Midbrain (tissue), 1 donor: Measurements from ENCODE around the gene ARF1.

Experiments
- DNase-seq: peaks from one replicate; lab custom pipeline; 2025; lab: John Stamatoyannopoulos, UW

ARF1 gene

GRCh38 chr1:228071839-228072657 lies 10.5 kb upstream of the ARF1 start:
- no peak for DNase-seq

DNA sequence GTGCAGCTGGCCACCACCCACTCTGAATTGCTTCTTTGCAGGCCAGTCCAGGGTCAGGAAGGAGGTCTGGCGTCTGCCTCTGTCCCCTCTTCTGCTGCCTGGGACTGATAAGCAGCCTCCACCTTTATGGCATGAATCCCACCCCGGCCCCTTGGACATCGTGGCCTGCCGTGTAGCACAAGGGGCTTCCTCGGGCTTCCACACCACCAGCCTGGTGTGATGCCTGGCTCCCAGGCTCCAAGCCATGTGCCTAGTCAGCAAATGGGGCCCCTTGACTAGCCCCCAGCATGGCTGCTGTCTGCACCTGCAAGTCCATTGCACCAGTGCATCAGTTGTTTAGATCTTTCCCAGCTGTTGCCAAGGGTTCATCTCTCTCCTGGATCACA lies 9.9 kb upstream of the ARF1 start:
- DNase-seq: no peak

- no peak for DNase-seq
These were observed 9.2 kb upstream of the ARF1 start for GRCh38 chr1:228073061-228073856.

DNA sequence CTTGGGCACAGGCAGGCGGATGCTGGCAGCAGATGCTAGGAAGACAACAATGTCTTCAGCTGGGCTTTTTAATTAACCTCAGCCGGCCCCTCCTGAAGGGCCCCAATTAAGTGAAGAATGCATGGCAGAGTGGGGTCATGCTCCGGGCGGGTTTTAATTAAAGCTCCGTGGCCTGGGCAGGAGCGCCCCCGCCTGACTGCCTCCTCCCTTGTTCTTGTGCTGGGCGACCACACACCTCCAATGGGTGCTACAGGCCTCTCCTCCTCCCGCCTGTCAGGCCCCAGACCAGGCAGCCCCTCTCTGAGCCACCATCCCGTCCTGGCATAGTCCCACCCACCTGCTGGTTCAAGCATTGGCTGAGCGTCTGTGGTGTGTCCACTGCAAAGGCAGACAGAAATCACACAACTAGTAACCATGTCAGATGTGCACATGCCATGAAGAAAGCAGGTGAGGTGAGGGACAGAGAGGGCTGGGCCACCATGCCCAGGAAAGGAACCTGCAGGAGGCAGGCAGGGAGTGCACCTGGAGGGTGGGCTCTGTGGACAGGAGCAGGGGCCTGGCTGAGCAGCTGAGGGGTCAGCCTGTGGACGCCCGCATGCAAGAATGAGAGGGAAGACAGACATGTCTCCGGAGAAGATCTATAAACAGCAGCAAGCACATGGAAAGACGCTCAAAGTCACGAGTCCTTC lies 8.5 kb upstream of the ARF1 start:
- no peak for DNase-seq

DNA sequence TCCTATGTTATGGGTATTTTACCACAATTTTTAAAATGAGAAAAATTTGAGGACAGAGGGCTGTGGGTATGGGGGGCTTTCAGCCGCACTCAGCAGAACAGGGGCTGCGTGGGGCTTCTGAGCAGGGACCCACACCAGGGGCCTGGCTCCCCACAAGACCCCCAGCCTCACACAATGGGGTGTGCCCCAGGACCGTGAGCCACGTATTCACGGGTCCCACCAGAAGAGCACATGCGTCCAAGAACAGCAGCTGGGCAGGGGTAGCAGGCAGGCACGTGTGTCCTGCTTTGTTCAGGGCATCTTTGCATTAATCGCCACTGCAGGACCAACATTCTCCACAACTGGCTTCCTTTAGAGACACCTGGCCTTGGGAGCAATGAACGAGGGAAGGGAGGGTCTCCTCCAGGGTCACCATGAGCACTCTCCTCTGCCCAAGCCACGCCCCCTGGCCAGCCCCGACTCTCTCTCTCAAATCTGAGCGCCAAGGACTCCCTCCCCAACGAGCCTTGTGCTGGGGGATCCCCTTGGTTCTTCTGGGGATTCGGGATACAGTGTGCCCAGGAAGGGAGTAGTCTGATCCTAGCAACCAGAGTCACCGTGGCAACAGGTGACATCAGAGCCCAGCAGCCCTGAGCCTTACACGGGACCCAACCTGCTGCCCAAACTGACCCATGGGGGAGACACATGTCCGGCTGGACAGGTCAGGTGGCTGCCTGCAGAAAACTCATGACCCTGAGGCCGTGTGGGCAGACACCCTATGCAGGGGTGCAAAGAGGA lies 7.4 kb upstream of the ARF1 start:
- DNase-seq: no peak

DNA sequence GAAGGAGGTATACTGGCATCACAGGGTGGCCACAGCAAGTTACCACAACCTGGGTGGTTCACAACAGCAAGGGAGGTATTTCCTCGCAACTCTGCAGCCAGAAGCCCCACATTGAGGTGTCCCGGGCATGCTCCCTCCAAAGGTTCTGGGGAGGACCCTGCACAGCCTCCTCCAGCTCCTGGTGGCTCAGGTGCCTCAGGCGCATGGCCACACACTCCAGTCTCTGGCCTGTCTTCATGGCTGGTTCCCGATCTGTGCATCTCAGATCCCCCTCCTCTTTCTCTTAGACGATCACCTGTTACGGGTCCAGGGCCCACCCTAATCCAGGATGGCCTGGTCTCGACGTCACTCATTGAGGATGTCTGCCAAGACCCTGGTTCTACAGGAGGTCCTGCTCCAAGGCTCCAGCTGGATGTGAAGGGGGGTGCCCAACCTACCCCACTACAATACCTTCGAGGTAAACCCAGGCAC lies 6.7 kb upstream of the ARF1 start:
- DNase-seq: no peak

GRCh38 chr1:228076796-228077430 lies 5.6 kb upstream of the ARF1 start:
- DNase-seq: no peak

DNA sequence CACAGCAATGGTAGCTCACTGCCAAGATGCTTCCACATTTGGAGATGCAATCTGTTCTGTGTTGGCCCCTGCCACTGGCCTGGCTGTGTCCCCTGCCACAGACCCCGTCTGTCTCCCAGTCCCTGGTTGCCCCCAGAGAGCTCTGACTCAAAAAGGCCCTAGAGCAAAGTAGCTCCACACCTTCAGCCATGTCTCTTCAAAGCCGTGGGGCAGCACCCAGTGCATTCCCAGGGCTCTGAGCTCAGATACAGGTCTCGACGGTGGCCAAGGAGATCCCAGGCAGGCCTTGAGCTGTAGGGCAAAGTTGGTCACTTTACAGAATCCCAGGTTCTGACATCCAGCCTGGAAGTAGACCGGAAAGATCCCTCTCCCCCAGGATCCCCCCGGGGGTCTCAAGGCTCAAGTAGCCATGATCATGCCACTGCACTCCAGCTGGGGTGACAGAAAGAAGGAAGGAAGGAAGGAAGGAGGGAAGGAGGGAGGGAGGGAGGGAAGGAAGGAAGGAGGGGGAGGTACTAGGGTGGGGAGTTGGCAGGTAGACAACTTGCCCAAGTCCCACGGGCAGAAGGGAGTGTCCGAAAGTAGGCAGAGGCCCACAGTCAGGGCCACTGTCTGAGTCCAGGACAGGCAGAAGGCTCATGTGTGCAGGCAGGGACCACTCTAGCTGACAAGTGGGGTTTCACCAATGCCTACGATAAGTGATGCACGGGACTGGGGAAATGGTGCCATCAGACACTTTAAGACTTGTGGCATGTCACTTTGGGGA lies 4.8 kb upstream of the ARF1 start:
- no peak for DNase-seq

GRCh38 chr1:228079013-228079412 lies 3.5 kb upstream of the ARF1 start:
- DNase-seq: no peak

- DNase-seq: no peak
These were observed 2.8 kb upstream of the ARF1 start for GRCh38 chr1:228079601-228080263.

- no peak for DNase-seq
These were observed 1.4 kb upstream of the ARF1 start for GRCh38 chr1:228081144-228081543.

GRCh38 chr1:228081578-228082213 lies 812 bp upstream of the ARF1 start:
- no peak for DNase-seq

- DNase-seq: no peak
These were observed 686 bp downstream of the ARF1 start for GRCh38 chr1:228082918-228083870.

- DNase-seq: peak; percentile 17
These were observed 1.4 kb downstream of the ARF1 start for GRCh38 chr1:228083871-228084278.

- DNase-seq: no peak
These were observed 1.8 kb downstream of the ARF1 start for GRCh38 chr1:228084325-228084724.

DNA sequence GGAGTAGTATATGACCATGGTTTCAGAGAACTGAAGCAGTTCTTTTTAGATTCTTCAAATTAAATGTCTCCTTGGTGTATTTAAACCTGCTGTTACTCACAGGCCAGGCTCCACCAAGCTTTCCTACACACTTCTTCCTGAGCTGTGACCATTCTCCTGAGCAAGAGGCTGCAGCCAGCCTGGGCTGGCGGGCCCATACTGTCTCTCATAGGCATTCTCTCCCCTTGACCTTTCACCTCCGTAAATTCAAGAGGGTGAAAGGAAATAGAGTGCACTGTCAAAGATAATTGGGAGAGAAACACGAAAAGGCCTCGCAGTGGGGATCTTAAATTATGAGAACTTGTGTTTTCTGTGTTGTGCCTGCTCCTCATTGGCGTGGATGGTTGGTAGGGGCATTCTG lies 2.3 kb downstream of the ARF1 start:
- no peak for DNase-seq

DNA sequence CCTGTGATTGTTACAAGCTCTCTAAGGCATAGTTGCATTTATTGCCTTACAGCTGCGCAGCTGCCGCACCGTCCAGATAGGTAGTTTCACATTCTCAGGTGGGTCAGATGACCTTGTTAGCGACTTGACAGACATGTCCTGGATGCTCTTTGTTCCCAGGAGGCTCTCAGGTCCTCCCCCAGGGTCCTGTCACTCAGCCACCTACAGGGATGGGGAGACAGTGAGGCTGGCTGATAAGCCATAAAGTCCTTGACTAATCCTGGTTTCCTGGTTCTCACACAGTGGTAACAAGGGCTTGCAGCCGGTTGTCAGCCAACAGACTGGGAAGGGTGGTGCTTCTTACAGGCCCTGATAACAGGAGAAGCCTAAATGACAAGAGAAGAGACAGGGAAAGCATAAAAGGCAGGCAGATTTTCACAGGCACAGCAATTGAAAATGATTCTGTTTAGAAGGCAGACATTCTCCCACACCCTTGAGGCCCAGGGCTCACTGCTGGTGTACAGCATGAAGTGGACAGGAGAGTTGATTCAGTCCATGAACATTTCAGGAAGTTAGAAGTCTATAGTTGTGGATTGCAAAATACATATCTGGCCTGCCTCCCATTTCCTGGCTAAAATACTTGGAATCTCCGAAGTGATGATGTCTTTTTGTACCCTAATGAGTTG lies 2.9 kb downstream of the ARF1 start:
- DNase-seq: no peak

- no peak for DNase-seq
These were observed 5.3 kb downstream of the ARF1 start for GRCh38 chr1:228087771-228088251.
